Right lobe of liver (tissue), 4 donors: ENCODE data around the gene STX8.

ENCODE experiments used
- CTCF ChIP-seq, 4 donors: fragments of 200-600 bp in 3 of 4; fragments of 450-650 bp in 1 of 4; IDR thresholded peaks; one replicate each; pipeline versions ENCODE4 v1.5.1 to v1.8.0; 2016 to 2022; ENCODE audit warnings: antibody characterized with exemption in 4 of 4, mild to moderate bottlenecking in 2 of 4
- POLR2A ChIP-seq: fragments of 450-650 bp; IDR thresholded peaks from one replicate; pipeline ENCODE4 v1.6.1; 2017; ENCODE audit warnings: antibody characterized with exemption, mild to moderate bottlenecking
- donor health status: DM: no; HTN: no; CAD: no.
- donor health status: DM: no; HTN: no; CAD: no.
- donor health status: DM: no; HTN: yes; CAD: no.

GRCh38 chr17:9386401-9386800 is 189.2 kb downstream of the STX8 start:
- TF ChIP-seq CTCF (IDR thresholded peaks at IDR 0.05) = no peak
- TF ChIP-seq POLR2A = no peak
